Astrocyte (in vitro differentiated cells and primary cell): ENCODE data around the gene WWP2.

Experiments used
- EZH2 ChIP-seq: IDR thresholded peaks from 2 replicates; pipeline ENCODE4 v1.6.1; 2012; ENCODE audit warnings: mild to moderate bottlenecking, low read length, inconsistent platforms; ENCODE audit not compliant: insufficient read depth
- TF ChIP-seq, protein P1 (sequence below): IDR thresholded peaks from 2 replicates; pipeline ENCODE4 v1.5.1; 2011; ENCODE audit warnings: low read depth, mild to moderate bottlenecking, inconsistent platforms, low read length, moderate library complexity; ENCODE audit not compliant: insufficient read depth

DNA sequence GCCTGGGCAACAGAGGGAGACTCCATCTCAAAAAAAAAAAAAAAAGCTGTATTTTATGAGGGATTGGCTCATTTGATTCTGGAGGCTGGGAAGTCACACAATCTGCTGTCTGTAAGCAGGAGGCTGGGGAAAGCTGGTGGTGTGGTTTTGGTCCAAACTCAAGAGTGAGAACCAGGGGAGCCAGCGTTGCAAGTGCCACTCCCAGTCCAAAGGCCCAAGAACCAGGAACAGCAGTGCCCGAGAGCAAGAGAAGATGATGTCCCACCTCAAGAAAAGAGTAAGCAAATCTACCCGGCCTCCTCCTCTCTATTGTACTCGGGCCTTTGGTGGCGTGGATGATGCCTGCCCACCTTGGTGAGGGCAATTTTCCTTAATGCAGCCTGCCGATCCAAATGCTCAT is 30.0 kb upstream of the WWP2 start:
- TF ChIP-seq, protein P1, sequence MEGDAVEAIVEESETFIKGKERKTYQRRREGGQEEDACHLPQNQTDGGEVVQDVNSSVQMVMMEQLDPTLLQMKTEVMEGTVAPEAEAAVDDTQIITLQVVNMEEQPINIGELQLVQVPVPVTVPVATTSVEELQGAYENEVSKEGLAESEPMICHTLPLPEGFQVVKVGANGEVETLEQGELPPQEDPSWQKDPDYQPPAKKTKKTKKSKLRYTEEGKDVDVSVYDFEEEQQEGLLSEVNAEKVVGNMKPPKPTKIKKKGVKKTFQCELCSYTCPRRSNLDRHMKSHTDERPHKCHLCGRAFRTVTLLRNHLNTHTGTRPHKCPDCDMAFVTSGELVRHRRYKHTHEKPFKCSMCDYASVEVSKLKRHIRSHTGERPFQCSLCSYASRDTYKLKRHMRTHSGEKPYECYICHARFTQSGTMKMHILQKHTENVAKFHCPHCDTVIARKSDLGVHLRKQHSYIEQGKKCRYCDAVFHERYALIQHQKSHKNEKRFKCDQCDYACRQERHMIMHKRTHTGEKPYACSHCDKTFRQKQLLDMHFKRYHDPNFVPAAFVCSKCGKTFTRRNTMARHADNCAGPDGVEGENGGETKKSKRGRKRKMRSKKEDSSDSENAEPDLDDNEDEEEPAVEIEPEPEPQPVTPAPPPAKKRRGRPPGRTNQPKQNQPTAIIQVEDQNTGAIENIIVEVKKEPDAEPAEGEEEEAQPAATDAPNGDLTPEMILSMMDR: no peak
- TF ChIP-seq EZH2: no peak
